ENCODE results near the gene CASP6. TPM values are rescaled to one million over a fixed set of nuclear protein-coding genes. Genes with fewer than 3 reads are reported as not detected.

The CASP6 gene
- total RNA-seq, 1 donor from 2014 or later, result 25.2 TPM

- Histone ChIP-seq H3K36me3 (ENCODE audit: insufficient read depth, low read length) (no peaks in the 10 kb centered on the region), H3K9ac (ENCODE audit: low read length) (peak overlapping the region; percentile 81), H3K79me2 (ENCODE audit: insufficient read depth, low read length) (peaks cover 22% of the 10 kb centered on the region), H3K27me3 (ENCODE audit: insufficient read depth, low read length) (no peaks in the 10 kb centered on the region), H4K20me1 (ENCODE audit: insufficient read depth, low read length) (no peaks in the 10 kb centered on the region), H3K27ac (ENCODE audit: low read depth, low read length) (peak overlapping the region; percentile 9), H3K4me3 (ENCODE audit: insufficient read depth, low read depth, low read length) (peak overlapping the region; percentile 82), H3K4me2 (ENCODE audit: low read length) (peak overlapping the region; percentile 97), H3K9me3 (ENCODE audit: insufficient read depth, low read depth, low read length) (no peaks in the 10 kb centered on the region), H3K4me1 (ENCODE audit: insufficient read depth, low read length) (no peaks in the 10 kb centered on the region), H2AFZ (ENCODE audit: low read depth, low read length) (peak overlapping the region; percentile 94)
- H3K36me3 Mint-ChIP-seq (ENCODE audit: low read depth, unreplicated experiment), result no peaks in the 10 kb centered on the region
- H3K4me1 Mint-ChIP-seq (ENCODE audit: low read depth, unreplicated experiment), result peaks cover 6% of the 10 kb centered on the region
- DNase-seq (ENCODE audit: low read depth) (no peak), FAIRE-seq (no peak)
- H3K27ac Mint-ChIP-seq (ENCODE audit: unreplicated experiment), result no peak overlapping the region
- TF ChIP-seq CTCF (IDR thresholded peaks at IDR 0.05; ENCODE audit: insufficient read depth, low read depth, low read length) (no peak), EZH2 (IDR thresholded peaks at IDR 0.05; ENCODE audit: insufficient read depth, low read length) (no peak)
- H3K4me3 Mint-ChIP-seq (ENCODE audit: unreplicated experiment), result peak overlapping the region; percentile 93
- H3K9me3 Mint-ChIP-seq (ENCODE audit: unreplicated experiment), result no peaks in the 10 kb centered on the region
- no peaks in the 10 kb centered on the region for H3K27me3 Mint-ChIP-seq (ENCODE audit: low read depth, unreplicated experiment)
Observed at GRCh38 chr4:109703664-109704361, 568 bp upstream of the CASP6 start.

- H3K9ac ChIP-seq (ENCODE audit: low read length), result peak overlapping the region; percentile 81
- no peaks in the 10 kb centered on the region for H3K9me3 ChIP-seq (ENCODE audit: insufficient read depth, low read depth, low read length)
- Mint-ChIP-seq H3K9me3 (ENCODE audit: unreplicated experiment) (no peaks in the 10 kb centered on the region), H3K4me3 (ENCODE audit: unreplicated experiment) (peak overlapping the region; percentile 93), H3K27me3 (ENCODE audit: low read depth, unreplicated experiment) (no peaks in the 10 kb centered on the region), H3K36me3 (ENCODE audit: low read depth, unreplicated experiment) (peaks cover 4% of the 10 kb centered on the region), H3K27ac (ENCODE audit: unreplicated experiment) (peak overlapping the region; percentile 76), H3K4me1 (ENCODE audit: low read depth, unreplicated experiment) (peaks cover 6% of the 10 kb centered on the region)
- H3K27me3 ChIP-seq (ENCODE audit: insufficient read depth, low read length), result no peaks in the 10 kb centered on the region
- no peaks in the 10 kb centered on the region for H4K20me1 ChIP-seq (ENCODE audit: insufficient read depth, low read length)
- no peak for TF ChIP-seq CTCF (IDR thresholded peaks at IDR 0.05; ENCODE audit: insufficient read depth, low read depth, low read length)
- no peak for TF ChIP-seq EZH2 (IDR thresholded peaks at IDR 0.05; ENCODE audit: insufficient read depth, low read length)
- no peak for DNase-seq (ENCODE audit: low read depth)
- H3K4me3 ChIP-seq (ENCODE audit: insufficient read depth, low read depth, low read length), result peak overlapping the region; percentile 82
- H3K79me2 ChIP-seq (ENCODE audit: insufficient read depth, low read length), result peaks cover 28% of the 10 kb centered on the region
- no peaks in the 10 kb centered on the region for H3K4me1 ChIP-seq (ENCODE audit: insufficient read depth, low read length)
- no peaks in the 10 kb centered on the region for H3K36me3 ChIP-seq (ENCODE audit: insufficient read depth, low read length)
- H2AFZ ChIP-seq (ENCODE audit: low read depth, low read length), result peak overlapping the region; percentile 94
- H3K27ac ChIP-seq (ENCODE audit: low read depth, low read length), result peak overlapping the region; percentile 57
- FAIRE-seq, result no peak
- H3K4me2 ChIP-seq (ENCODE audit: low read length), result peak overlapping the region; percentile 97
Observed at GRCh38 chr4:109701566-109702410, 1.5 kb downstream of the CASP6 start.

Data from astrocyte (in vitro differentiated cells and primary cell).